Naive thymus-derived CD4-positive, alpha-beta T cell (primary cell): ENCODE data around the gene MDM2. TPM values are rescaled to one million over a fixed set of nuclear protein-coding genes. Genes with fewer than 3 reads are reported as not detected.

Experiments used
- ATAC-seq: fragments of 150-1000 bp; cut with Tn5 transposase; 2 replicates; pipeline ENCODE4 v1.10.0; 2021; ENCODE audit warnings: mild to moderate bottlenecking, moderate library complexity
- CTCF ChIA-PET: fragments of 350-600 bp; sonication (Branson Sonifier 250); formaldehyde crosslinking; loops from one replicate; lab custom pipeline; 2021; ENCODE audit warnings: antibody characterized with exemption; lab: Charles Lee
- POLR2A ChIA-PET: fragments of 350-600 bp; sonication (Branson Sonifier 250); formaldehyde crosslinking; loops from one replicate; lab custom pipeline; 2021; ENCODE audit warnings: antibody characterized with exemption, inconsistent platforms; lab: Charles Lee
- DNase-seq, 9 donors: peaks; one replicate each; pipeline versions ENCODE4 v3.0.0 to v3.0.0-alpha.2; 2020 to 2022; ENCODE audit warnings: mixed read lengths in 1 of 9
- H3K27ac ChIP-seq: one replicate; pipeline ENCODE4 v1.7.0; 2013; ENCODE audit warnings: mild to moderate bottlenecking, low read depth, low read length, moderate library complexity
- H3K27me3 ChIP-seq, 2 donors: one replicate each; pipeline ENCODE4 v1.7.0; 2013; ENCODE audit warnings: low read length in 2 of 2, mild to moderate bottlenecking in 2 of 2, moderate library complexity in 2 of 2; ENCODE audit not compliant: control insufficient read depth in 2 of 2, insufficient read depth in 2 of 2
- H3K36me3 ChIP-seq, 3 experiments: 1 replicate in 2 of 3; 2 replicates in 1 of 3; pipeline ENCODE4 v1.7.0; 2013; ENCODE audit warnings: low read length in 3 of 3, mild to moderate bottlenecking in 3 of 3, moderate library complexity in 1 of 3; ENCODE audit not compliant: insufficient read depth in 3 of 3, control insufficient read depth in 2 of 3
- H3K4me1 ChIP-seq, 2 donors: one replicate each; pipeline ENCODE4 v1.7.0; 2013; ENCODE audit warnings: low read length in 2 of 2, mild to moderate bottlenecking in 2 of 2, moderate library complexity in 1 of 2; ENCODE audit not compliant: control insufficient read depth in 2 of 2, insufficient read depth in 2 of 2
- H3K4me3 ChIP-seq: 2 replicates; pipeline ENCODE4 v1.7.0; 2013; ENCODE audit warnings: mild to moderate bottlenecking, low read length
- H3K9me3 ChIP-seq, 3 experiments: 1 replicate in 2 of 3; 2 replicates in 1 of 3; pipeline ENCODE4 v1.7.0; 2013; ENCODE audit warnings: low read length in 3 of 3; ENCODE audit not compliant: control insufficient read depth in 2 of 3
- H3K27ac Mint-ChIP-seq, 9 donors: one replicate each; pipeline ENCODE4 v1.8.0; 2020 to 2022; ENCODE audit warnings: mixed read lengths in 9 of 9, mild to moderate bottlenecking in 8 of 9, moderate library complexity in 5 of 9, inconsistent platforms in 2 of 9
- H3K27me3 Mint-ChIP-seq, 5 donors: one replicate each; pipeline ENCODE4 v1.8.0; 2021 to 2022; ENCODE audit warnings: mixed read lengths in 5 of 5, mild to moderate bottlenecking in 1 of 5
- H3K36me3 Mint-ChIP-seq, 5 donors: one replicate each; pipeline ENCODE4 v1.8.0; 2020 to 2022; ENCODE audit warnings: mixed read lengths in 5 of 5, mild to moderate bottlenecking in 3 of 5, inconsistent platforms in 1 of 5
- H3K4me1 Mint-ChIP-seq, 7 donors: one replicate each; pipeline ENCODE4 v1.8.0; 2020 to 2022; ENCODE audit warnings: mixed read lengths in 7 of 7, mild to moderate bottlenecking in 3 of 7, inconsistent platforms in 1 of 7
- H3K4me3 Mint-ChIP-seq, 10 donors: one replicate each; pipeline ENCODE4 v1.8.0; 2020 to 2022; ENCODE audit warnings: mild to moderate bottlenecking in 10 of 10, mixed read lengths in 10 of 10, moderate library complexity in 6 of 10, inconsistent platforms in 2 of 10
- H3K9me3 Mint-ChIP-seq, 11 donors: one replicate each; pipeline ENCODE4 v1.8.0; 2020 to 2022; ENCODE audit warnings: mixed read lengths in 11 of 11, mild to moderate bottlenecking in 4 of 11, inconsistent platforms in 1 of 11, moderate library complexity in 1 of 11
- intact Hi-C, 2 donors: fragments of 100-400 bp; cut with micrococcal nuclease; formaldehyde crosslinking; loops; one replicate each; pipeline ENCODE4 v1.15.1; 2023
- polyA plus RNA-seq, 2 donors: library from polyadenylated mRNA; unstranded; fragments of 300-500 nt; fragmentation: Illumina TruSeq; gene quantifications; one replicate each; pipeline ENCODE4 v1.2.3, GENCODE V29; 2021
- total RNA-seq, 6 experiments: library from RNA in 5 of 6; stranded (reverse) in 5 of 6; gene quantifications; 1 replicate in 5 of 6; 2 replicates in 1 of 6; pipeline ENCODE4 v1.2.3 and lab custom pipeline; 2021 to 2026

The MDM2 gene
- total and polyA plus RNA-seq, 7 experiments from 2014 or later, result 14.5 to 271 (median 79.8) TPM

GRCh38 chr12:68831751-68832503 lies 23.9 kb downstream of the MDM2 start:
- H3K27ac Mint-ChIP-seq, result peak overlapping the region in 1 of 9 donors; percentile 25
- ATAC-seq (no peak), DNase-seq (no peak)
- peaks cover 8 to 25% (median 20%) of the 10 kb centered on the region in 7 donors for H3K4me1 Mint-ChIP-seq
- H3K27me3 Mint-ChIP-seq, result no peaks in the 10 kb centered on the region
- H3K36me3 ChIP-seq, result peaks cover 17 to 44% (median 23%) of the 10 kb centered on the region in 3 experiments
- no peaks in the 10 kb centered on the region for H3K9me3 Mint-ChIP-seq
- ChIA-PET POLR2A (interaction anchor here (1.0 kb wide), 1 partner anchor 24 kb away, joined by 3 read pairs; the partner anchor contains the start of gene MDM2), CTCF (interaction anchor here (1.3 kb wide), 1 partner anchor 12 kb away, joined by 7 read pairs; no protein-coding TSS in a partner anchor)
- no peaks in the 10 kb centered on the region for H3K27me3 ChIP-seq
- no peaks in the 10 kb centered on the region for H3K4me1 ChIP-seq
- H3K4me3 ChIP-seq, result no peak overlapping the region
- intact Hi-C loops, result loop anchor here (2.0 to 10.0 kb wide), 3 partner anchors 413 to 733 kb away; no protein-coding TSS in a partner anchor
- H3K36me3 Mint-ChIP-seq, result peaks cover 0 to 37% (median 25%) of the 10 kb centered on the region in 5 donors
- H3K27ac ChIP-seq, result no peak overlapping the region
- no peaks in the 10 kb centered on the region for H3K9me3 ChIP-seq
- no peak overlapping the region for H3K4me3 Mint-ChIP-seq

GRCh38 chr12:68832504-68832867 lies 24.5 kb downstream of the MDM2 start:
- intact Hi-C loops, result loop anchor here (10.0 kb wide), 2 partner anchors 412 to 732 kb away; no protein-coding TSS in a partner anchor
- Histone ChIP-seq H3K9me3 (no peaks in the 10 kb centered on the region), H3K27me3 (no peaks in the 10 kb centered on the region), H3K27ac (no peak overlapping the region), H3K4me1 (no peaks in the 10 kb centered on the region), H3K4me3 (no peak overlapping the region), H3K36me3 (peaks cover 14 to 47% (median 28%) of the 10 kb centered on the region in 3 experiments)
- peaks cover 8 to 25% (median 17%) of the 10 kb centered on the region in 7 donors for H3K4me1 Mint-ChIP-seq
- H3K36me3 Mint-ChIP-seq, result peaks cover 0 to 37% (median 21%) of the 10 kb centered on the region in 5 donors
- ChIA-PET POLR2A (interaction anchor here (1.0 kb wide), 1 partner anchor 24 kb away, joined by 3 read pairs; the partner anchor contains the start of gene MDM2), CTCF (interaction anchor here (1.3 kb wide), 1 partner anchor 12 kb away, joined by 7 read pairs; no protein-coding TSS in a partner anchor)
- no peaks in the 10 kb centered on the region for H3K9me3 Mint-ChIP-seq
- no peak for DNase-seq
- no peak overlapping the region for H3K27ac Mint-ChIP-seq
- ATAC-seq, result no peak
- no peak overlapping the region for H3K4me3 Mint-ChIP-seq
- no peaks in the 10 kb centered on the region for H3K27me3 Mint-ChIP-seq

DNA sequence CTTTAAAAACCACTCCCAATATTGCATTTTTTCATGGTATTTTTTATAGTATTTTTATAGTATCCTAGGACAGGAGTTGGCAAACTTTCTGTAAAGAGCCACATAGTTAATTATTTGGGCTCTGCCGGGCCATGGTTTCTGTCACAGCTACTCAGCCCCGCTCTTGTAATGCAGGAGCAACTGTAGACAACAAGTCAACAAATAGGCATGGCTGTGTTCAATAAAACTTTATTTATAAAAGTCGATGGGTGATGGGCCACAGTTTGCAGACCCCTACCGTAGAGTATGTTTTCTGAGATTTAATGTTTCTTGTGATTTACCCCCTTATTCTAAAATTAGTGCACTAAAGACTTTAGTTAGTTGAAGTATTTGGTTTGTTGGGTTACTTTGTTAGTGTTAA lies 25.5 kb downstream of the MDM2 start:
- Histone ChIP-seq H3K4me1 (no peaks in the 10 kb centered on the region), H3K9me3 (no peaks in the 10 kb centered on the region), H3K27me3 (no peaks in the 10 kb centered on the region), H3K36me3 (peaks cover 20 to 45% (median 27%) of the 10 kb centered on the region in 3 experiments), H3K4me3 (no peak overlapping the region), H3K27ac (no peak overlapping the region)
- Mint-ChIP-seq H3K4me3 (no peak overlapping the region), H3K27ac (no peak overlapping the region), H3K4me1 (peaks cover 9 to 25% (median 20%) of the 10 kb centered on the region in 7 donors), H3K27me3 (no peaks in the 10 kb centered on the region), H3K36me3 (peaks cover 6 to 43% (median 26%) of the 10 kb centered on the region in 5 donors), H3K9me3 (no peaks in the 10 kb centered on the region)
- DNase-seq (no peak), ATAC-seq (no peak)
- ChIA-PET POLR2A (no interaction called here), CTCF (no interaction called here)
- intact Hi-C loops, result loop anchor here (10.0 kb wide), 2 partner anchors 411 to 731 kb away; no protein-coding TSS in a partner anchor

GRCh38 chr12:68835333-68835908 lies 27.4 kb downstream of the MDM2 start:
- H3K27ac Mint-ChIP-seq, result peak overlapping the region in 5 of 9 donors; percentile 22 to 54 (median 28)
- H3K4me3 Mint-ChIP-seq, result no peak overlapping the region
- no peak overlapping the region for H3K27ac ChIP-seq
- H3K36me3 ChIP-seq, result peaks cover 15 to 48% (median 22%) of the 10 kb centered on the region in 3 experiments
- ATAC-seq (no peak), DNase-seq (no peak)
- H3K4me3 ChIP-seq, result no peak overlapping the region
- no peaks in the 10 kb centered on the region for H3K9me3 Mint-ChIP-seq
- ChIA-PET CTCF (no interaction called here), POLR2A (no interaction called here)
- no peaks in the 10 kb centered on the region for H3K4me1 ChIP-seq
- no peaks in the 10 kb centered on the region for H3K27me3 ChIP-seq
- H3K4me1 Mint-ChIP-seq, result peaks cover 4 to 21% (median 14%) of the 10 kb centered on the region in 7 donors
- intact Hi-C loops, result loop anchor here (10.0 kb wide), 2 partner anchors 409 to 729 kb away; no protein-coding TSS in a partner anchor
- H3K27me3 Mint-ChIP-seq, result no peaks in the 10 kb centered on the region
- no peaks in the 10 kb centered on the region for H3K9me3 ChIP-seq
- H3K36me3 Mint-ChIP-seq, result peaks cover 11 to 41% (median 28%) of the 10 kb centered on the region in 5 donors

DNA sequence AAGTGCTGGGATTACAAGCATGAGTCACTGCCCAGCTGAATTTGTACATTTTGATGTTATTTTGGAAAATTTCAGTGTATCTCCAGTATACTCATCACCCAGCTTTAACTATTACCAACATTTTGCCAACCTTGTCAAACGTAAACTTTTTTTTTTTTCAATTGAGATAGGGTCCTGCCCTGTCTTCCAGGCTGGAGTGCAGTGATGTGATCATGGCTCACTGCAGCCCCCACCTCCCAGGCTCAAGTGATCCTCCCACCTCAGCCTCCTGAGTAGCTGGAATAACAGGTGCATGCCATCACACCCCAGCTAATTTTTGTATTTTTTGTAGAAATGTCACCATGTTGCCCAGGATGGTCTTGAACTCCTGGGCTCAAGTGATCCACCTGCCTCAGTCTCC lies 29.2 kb downstream of the MDM2 start:
- ChIA-PET CTCF (interaction anchor here (0.6 to 1.3 kb wide), 3 partner anchors 417 to 519 kb away, joined by 3 to 8 read pairs (median 4); no protein-coding TSS in a partner anchor), POLR2A (no interaction called here)
- ATAC-seq (no peak), DNase-seq (no peak)
- Mint-ChIP-seq H3K27me3 (no peaks in the 10 kb centered on the region), H3K36me3 (peaks cover 11 to 41% (median 30%) of the 10 kb centered on the region in 5 donors), H3K4me3 (no peak overlapping the region), H3K27ac (no peak overlapping the region), H3K4me1 (peaks cover 4 to 21% (median 14%) of the 10 kb centered on the region in 7 donors), H3K9me3 (no peaks in the 10 kb centered on the region)
- no peak overlapping the region for H3K27ac ChIP-seq
- H3K9me3 ChIP-seq, result no peaks in the 10 kb centered on the region
- intact Hi-C loops, result loop anchor here (10.0 kb wide), 2 partner anchors 408 to 728 kb away; no protein-coding TSS in a partner anchor
- H3K4me3 ChIP-seq, result no peak overlapping the region
- H3K27me3 ChIP-seq, result no peaks in the 10 kb centered on the region
- H3K4me1 ChIP-seq, result no peaks in the 10 kb centered on the region
- peaks cover 12 to 55% (median 15%) of the 10 kb centered on the region in 3 experiments for H3K36me3 ChIP-seq

DNA sequence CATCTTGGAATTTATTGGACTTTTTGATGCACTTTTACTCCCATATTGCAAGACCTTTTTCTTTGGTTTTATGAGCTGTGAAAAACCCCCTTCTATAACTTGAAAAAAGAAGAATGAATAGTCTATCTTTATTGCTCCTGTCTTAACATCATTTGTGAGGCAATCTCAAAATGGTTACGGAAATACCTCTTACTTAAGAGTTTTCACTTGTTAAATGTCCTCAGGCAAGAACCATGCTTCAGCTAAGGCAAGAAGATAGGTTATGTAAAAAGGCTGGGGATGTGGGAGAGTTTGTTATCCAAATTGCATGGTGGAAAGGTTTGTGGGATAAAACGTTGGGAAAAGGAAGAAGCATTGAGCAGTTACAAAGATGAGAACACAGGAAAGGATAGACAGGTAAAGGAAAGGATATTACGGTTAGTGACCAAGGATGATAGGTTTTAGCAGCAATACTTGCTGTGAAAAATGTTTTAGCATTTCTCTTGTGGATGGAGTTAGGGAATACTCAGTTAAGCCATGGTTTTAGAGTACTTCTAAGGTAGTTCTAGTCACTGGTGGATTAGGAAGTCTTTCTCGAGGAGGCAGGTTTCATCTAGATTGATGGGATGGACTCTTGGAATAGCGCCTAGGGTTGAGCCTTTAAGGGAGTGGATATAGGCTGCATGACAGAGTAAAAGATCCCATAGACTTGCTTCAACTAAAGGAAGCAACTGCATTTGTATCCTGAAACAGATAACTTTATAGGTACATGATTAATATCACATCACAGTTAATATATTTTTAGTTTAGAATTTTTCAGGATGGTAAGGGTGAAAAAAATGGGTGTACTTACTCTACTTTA lies 30.3 kb downstream of the MDM2 start:
- intact Hi-C loops, result loop anchor here (10.0 kb wide), 2 partner anchors 407 to 727 kb away; no protein-coding TSS in a partner anchor
- H3K4me3 ChIP-seq, result no peak overlapping the region
- POLR2A ChIA-PET, result interaction anchor here (0.6 kb wide), 1 partner anchor 75 kb away, joined by 3 read pairs; no protein-coding TSS in a partner anchor
- Mint-ChIP-seq H3K9me3 (no peaks in the 10 kb centered on the region), H3K4me1 (peaks cover 4 to 21% (median 14%) of the 10 kb centered on the region in 7 donors), H3K27ac (peak overlapping the region in 6 of 9 donors; percentile 1 to 62 (median 21)), H3K36me3 (peaks cover 11 to 41% (median 30%) of the 10 kb centered on the region in 5 donors), H3K4me3 (no peak overlapping the region), H3K27me3 (no peaks in the 10 kb centered on the region)
- ATAC-seq (no peak), DNase-seq (no peak)
- no peak overlapping the region for H3K27ac ChIP-seq
- no peaks in the 10 kb centered on the region for H3K27me3 ChIP-seq
- H3K36me3 ChIP-seq, result peaks cover 12 to 55% (median 17%) of the 10 kb centered on the region in 3 experiments
- CTCF ChIA-PET, result no interaction called here
- no peaks in the 10 kb centered on the region for H3K4me1 ChIP-seq
- no peaks in the 10 kb centered on the region for H3K9me3 ChIP-seq
